Measurements from ENCODE around the gene TIMELESS. TPM values are rescaled to one million over a fixed set of nuclear protein-coding genes. Genes with fewer than 3 reads are reported as not detected.
"Not testable (repeated sequence)": the region's sequence is repeated elsewhere in the genome, so short reads cannot be mapped to it uniquely, and the experiment has no call there.

TIMELESS gene, protein sequence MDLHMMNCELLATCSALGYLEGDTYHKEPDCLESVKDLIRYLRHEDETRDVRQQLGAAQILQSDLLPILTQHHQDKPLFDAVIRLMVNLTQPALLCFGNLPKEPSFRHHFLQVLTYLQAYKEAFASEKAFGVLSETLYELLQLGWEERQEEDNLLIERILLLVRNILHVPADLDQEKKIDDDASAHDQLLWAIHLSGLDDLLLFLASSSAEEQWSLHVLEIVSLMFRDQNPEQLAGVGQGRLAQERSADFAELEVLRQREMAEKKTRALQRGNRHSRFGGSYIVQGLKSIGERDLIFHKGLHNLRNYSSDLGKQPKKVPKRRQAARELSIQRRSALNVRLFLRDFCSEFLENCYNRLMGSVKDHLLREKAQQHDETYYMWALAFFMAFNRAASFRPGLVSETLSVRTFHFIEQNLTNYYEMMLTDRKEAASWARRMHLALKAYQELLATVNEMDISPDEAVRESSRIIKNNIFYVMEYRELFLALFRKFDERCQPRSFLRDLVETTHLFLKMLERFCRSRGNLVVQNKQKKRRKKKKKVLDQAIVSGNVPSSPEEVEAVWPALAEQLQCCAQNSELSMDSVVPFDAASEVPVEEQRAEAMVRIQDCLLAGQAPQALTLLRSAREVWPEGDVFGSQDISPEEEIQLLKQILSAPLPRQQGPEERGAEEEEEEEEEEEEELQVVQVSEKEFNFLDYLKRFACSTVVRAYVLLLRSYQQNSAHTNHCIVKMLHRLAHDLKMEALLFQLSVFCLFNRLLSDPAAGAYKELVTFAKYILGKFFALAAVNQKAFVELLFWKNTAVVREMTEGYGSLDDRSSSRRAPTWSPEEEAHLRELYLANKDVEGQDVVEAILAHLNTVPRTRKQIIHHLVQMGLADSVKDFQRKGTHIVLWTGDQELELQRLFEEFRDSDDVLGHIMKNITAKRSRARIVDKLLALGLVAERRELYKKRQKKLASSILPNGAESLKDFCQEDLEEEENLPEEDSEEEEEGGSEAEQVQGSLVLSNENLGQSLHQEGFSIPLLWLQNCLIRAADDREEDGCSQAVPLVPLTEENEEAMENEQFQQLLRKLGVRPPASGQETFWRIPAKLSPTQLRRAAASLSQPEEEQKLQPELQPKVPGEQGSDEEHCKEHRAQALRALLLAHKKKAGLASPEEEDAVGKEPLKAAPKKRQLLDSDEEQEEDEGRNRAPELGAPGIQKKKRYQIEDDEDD
- 4.5 and 5.5 TPM in 2 replicates for total RNA-seq
- polyA plus RNA-seq (2012), result 7.5 TPM

DNA sequence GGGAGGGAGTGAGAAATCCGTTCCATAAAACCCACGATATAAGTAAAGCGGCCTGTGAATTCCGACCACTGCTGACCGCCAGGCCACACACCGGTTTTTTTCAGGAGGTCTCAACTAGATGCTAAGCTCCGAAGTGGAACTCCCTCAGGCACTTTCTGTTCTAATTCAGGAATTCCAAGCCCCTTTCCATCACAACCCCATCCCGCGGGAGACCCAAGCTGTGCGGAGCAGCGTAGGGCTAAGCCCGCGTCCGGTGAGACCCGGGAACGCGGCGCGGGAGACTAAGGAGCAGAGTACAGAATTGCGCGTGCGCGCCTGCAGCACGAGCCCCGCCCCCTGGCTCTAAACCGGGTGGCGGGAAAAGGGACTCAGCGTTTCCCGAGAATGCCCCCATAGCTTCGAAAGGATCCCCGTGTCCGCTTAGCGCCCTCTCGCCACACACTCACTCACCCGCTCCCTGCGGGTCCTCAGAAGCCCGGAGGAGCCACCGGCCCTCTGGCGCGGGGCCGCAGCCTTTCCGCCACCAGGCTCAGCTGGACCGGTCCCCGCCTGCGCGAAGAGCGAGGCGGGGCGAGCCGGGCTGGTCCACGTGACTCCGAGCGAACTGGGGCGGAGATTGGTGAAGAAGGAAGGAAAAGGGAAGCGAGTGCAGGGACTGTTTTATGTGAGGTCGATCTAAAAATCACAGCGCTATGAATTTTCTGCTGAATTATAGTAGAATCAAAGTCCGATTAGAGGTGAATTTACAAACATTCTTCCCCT, at the start of gene TIMELESS:
Gene TIMELESS, minus strand, starts transcription at position 567 of the 762 bp plus-strand sequence. CDS start 15,256 bp downstream, outside the sequence.
- peak; percentile 91 for DNase-seq (ENCODE audit: low read depth)

DNA sequence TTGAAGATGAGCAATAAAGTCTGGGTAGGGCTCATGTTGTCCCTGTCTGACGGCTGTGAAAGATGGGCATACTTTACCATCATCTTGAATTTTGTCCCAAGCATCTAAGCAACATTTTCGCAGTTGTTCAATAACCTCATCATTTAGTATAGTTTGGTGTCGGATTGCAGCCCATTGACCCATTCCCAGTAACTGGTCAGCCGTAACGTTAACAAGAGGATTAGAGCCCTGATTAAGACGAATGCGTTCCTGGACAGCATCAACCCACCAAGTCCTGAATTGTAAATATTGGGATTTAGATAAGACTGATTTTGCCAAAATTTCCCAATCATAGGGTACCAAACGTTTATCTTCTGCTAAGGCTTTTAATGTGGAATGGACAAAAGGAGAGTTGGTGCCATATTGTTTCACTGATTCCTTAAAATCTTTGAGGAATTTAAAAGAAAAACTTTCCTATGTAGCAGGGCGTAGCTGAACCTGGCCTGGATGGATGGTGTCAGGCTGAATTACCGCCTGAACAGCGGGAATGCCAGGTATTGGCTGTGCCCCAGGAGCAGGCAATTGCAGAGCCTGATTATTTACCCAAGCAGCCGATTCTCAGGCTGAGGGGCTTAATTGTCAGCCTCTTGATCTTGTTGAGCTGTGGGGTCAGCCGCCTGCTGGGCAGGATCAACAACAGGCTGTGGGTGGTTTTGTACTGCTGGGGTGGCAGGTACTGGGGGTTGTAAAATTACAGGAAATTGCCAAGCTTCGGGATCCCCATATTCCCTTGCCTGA, 49.1 kb upstream of the TIMELESS start:
- not testable (repeated sequence) for DNase-seq (ENCODE audit: low read depth)

DNA sequence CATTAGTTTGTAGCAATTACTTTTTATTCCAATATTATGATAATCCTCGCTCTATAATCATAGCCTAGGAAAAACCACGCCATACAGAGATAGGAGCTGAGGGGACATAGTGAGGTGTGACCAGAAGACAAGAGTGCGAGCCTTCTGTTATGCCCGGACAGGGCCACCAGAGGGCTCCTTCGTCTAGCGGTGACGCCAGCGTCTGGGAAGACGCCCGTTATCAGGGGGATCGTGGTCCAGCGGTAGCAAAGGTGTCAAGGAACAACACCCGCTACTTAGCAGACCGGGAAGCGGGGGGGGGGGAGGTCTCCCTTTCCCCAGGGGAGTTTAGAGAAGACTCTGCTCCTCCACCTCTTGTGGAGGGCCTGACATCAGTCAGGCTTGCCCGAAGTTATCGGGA, 47.5 kb upstream of the TIMELESS start:
- DNase-seq (ENCODE audit: low read depth), result peak; percentile 32

DNA sequence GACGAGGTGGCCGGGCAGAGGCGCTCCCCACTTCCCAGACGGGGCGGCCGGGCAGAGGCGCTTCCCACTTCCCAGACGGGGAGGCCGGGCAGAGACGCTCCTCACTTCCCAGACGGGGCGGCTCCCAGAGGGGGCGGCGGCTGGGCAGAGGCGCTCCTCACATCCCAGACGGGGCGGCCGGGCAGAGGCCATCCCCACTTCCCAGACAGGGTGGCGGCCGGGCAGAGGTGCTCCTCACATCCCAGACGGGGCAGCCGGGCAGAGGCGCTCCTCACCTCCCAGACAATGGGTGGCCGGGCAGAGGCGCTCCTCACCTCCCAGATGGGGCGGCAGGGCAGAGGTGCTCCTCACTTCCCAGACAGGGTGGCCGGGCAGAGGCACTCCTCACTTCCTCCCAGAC, 45.3 kb upstream of the TIMELESS start:
- not testable (repeated sequence) for DNase-seq (ENCODE audit: low read depth)

DNA sequence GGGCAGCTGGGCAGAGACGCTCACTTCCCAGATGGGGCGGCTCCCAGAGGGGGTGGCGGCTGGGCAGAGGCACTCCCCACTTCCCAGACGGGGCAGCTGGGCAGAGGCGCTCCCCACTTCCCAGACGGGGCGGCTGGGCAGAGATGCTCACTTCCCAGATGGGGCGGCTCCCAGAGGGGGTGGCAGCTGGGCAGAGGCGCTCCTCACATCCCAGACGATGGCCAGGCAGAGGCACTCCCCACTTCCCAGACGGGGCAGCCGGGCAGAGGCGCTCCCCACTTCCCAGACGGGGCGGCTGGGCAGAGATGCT, 44.8 kb upstream of the TIMELESS start:
- DNase-seq (ENCODE audit: low read depth), result not testable (repeated sequence)

DNA sequence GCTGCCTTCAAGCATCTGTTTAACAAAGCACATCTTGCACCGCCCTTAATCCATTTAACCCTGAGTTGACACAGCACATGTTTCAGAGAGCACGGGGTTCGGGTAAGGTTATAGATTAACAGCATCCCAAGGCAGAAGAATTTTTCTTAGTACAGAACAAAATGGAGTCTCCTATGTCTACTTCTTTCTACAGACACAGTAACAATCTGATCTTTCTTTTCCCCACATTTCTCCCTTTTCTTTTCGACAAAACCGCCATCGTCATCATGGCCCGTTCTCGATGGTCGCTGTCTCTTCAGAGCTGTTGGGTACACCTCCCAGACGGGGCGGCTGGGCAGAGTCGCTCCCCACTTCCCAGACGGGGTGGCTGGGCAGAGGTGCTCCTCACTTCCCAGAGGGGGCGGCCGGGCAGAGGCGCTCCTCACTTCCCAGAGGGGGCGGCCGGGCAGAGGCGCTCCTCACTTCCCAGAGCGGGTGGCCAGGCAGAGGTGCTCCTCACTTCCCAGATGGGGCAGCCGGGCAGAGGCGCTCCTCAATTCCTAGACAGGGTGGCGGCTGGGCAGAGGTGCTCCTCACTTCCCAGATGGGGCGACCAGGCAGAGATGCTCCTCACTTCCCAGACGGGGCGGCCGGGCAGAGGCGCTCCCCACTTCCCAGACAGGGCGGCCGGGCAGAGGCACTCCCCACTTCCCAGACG, 44.3 kb upstream of the TIMELESS start:
- DNase-seq (ENCODE audit: low read depth), result not testable (repeated sequence)

DNA sequence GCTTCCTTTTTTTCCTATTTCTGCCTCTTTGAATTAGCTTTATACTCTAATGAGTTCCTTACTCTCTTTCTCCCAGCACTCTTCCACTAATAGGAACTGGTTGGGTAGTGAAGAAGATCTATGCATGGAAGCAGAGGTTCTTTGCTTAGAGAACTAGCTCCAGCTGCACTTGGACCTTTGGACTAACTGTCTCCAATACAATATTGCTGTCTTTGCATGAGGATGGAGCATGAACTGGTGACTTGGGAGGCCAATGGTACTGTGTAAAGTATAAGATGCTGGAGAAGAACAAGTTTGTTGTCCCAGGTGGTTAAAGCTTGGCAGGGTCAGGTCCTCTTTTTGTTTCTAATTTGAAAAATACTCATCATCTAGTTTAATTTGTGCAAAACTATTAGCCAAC, 41.1 kb upstream of the TIMELESS start:
- DNase-seq (ENCODE audit: low read depth), result no peak

DNA sequence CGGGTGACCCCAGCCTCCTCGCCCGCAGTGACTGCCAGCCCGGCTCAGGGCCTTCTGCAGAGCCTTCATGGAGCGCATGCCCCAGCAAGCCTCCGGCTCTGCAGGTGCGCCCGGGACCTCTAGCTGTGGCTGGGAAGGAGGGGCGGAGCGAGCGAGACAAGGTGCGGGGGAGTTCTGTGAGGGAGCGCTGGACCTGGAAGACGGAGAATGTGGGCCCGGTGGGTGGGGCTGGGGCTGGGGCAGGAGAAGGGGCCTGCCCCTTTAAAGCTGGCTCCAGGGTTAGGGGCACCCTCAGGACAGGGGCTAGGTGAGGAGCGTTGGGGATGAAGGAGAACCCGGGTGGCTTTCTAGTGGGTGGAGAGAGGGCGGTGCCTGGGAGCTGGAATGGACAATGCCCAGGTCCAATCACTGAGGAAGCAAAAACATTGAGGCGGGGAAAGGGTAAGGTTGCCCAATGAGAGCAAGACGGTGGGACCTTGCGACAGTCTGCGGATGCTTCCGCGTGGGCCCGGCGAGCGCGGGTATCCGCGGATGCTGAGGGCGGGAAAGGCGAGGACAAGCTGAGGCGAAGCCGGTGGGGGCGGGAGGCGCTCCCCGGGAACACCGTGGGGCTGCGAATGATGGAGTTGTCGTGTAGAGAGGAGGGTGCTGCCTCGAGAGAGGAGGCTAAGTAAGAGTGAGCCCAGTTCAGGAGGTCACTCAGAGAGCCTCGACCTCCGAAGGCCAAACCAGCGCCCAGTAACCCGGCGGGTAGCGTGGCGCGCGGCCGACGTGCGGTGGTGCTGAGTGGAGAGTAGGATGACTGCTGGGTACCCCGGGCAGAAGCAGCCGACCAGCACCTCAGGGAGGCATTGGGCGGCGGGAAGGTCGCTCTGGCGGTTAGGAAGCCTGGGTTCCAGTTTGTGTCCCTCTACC, 39.1 kb upstream of the TIMELESS start, which contains the start of gene GLS2:
Gene GLS2, minus strand, starts transcription at position 121 of the 915 bp plus-strand sequence. Its CDS starts 43 bp downstream, at position 78.
- peak; percentile 61 for DNase-seq (ENCODE audit: low read depth)

DNA sequence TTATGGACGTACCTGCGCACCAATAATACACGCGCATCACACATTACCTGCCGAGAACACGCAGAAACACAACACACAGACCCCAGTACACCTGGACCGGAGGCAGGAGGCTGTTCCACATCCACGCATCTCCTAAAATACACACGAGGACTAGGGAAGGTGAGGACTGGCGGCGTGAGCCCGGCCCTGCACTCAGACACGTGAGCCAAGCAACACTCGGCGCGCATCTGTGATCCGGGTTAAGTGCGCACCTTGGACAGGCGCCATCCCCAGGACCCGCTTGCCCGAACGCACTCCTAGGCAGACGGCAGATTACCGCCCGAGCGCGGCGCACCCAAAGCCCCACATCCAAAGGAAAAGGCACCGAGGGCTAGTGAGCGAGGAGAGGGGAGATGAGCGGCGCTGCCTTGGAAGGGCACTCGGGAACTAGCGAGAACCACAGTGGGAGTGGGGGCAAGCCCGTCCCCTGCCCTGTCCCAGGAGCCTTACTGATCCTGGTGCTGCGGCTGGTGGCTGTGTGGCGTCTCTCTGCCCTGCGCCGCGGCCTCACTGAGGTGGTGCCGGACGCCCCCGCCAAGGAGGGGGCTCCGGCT, 38.3 kb upstream of the TIMELESS start:
- peak; percentile 3 for DNase-seq (ENCODE audit: low read depth)

DNA sequence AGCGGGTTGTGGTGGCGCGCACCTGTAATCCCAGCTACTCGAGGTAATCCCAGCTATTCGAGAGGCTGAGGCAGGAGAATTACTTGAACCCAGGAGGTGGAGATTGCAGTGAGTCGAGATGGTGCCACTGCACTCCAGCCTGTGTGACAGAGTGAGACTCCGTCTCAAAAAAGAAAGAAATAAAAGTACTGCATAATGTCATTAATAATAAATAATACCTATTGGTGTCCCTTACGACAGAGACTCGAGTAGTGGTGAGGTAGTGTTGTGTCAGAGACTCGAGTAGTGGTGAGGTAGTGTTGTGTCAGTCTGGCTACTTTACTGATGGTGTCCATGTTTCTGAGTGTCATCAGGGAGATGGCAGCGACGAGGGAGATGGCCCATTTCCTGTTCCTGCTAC, 37.5 kb upstream of the TIMELESS start:
- DNase-seq (ENCODE audit: low read depth), result no peak

DNA sequence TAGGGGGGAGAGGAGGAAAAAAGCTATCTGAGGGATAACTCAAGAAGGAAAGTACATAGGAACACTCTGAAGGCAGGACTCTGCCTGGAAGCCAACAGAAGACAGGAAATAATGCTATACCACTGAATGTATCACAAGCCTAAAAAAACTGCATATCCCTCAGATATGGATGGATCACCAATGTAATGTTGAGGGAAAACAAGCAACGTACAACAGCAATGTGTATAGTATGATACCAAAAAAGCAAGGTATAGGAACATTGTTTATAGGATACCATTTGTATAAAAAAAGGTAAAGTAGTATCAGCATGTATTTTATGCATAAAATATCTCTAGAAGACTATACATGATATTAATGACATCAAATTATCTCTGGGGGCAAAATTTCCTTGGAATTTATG, 35.3 kb upstream of the TIMELESS start:
- DNase-seq (ENCODE audit: low read depth), result no peak

DNA sequence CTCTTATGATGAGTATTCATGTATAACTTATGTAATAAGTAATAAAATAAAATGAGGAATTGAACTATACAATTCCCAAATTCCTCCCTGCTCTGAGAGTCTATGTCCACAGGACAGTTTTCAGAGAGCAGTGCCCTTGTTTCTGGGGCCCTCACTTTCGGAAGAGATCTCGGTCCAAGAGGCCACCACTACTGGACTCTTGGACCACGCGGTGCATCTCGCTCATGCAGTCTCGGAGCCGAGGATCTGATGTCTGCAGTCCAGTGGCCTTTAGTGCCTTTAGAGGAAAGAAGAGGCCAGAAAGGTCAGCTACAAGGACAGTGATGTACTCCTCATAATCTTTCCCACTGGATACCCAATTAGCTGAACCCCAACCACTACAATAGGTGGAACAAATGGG, 30.4 kb upstream of the TIMELESS start:
- no peak for DNase-seq (ENCODE audit: low read depth)

DNA sequence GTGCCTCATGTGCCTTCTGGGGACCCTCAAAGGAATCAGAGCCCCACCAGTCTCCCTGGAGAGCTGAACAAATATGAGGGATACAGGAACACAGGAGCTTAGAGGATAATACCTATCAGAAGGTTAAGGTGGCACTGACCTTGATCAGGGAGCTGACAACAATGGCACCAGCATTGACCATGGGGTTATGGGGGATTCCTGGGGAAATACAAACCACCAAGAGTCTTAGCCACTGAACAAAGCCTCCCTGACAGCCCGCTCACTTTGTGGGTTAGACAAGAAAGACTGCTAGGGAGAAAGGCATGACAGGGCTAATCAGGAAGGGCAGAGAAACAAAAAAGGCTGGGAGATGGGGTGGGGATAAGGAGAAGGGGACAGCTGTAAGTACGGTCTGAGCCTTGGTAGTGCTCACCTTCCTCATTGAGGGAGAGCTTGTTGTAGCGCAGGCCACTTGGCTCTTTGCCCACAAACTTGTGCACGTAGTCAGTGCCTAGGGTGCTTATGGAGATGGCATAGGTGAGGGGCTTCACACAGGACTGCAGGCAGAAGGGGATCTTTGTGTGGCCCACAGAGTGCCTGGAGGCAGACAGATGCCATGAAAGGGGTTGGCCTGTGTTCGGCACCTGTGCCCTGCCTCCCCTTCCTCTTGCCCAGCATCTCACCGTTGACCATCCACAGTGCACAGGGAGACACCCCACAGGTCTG, 28.4 kb upstream of the TIMELESS start:
- no peak for DNase-seq (ENCODE audit: low read depth)

DNA sequence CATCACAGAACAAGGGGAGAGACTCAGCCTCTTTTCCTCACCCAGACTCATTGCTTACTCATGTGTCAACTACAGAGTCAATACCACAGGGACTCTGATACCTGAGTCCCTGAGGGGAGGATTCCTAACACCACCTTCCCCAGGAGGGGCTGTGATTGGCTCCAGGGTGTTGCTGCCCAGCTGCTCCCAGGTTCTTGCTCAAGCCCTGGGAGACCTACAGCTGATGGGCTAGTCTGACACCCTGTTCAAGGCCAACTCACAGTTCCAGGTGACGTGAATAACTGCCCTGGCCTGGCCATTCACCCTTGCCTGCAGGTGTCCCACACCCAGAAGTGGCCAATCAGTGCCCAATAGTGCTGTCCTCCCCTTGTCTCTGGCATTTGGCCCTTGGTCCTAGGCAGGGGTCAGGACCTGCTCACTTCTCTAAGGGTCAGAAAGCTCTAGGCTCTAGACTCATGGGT, 27.8 kb upstream of the TIMELESS start:
- DNase-seq (ENCODE audit: low read depth), result no peak

DNA sequence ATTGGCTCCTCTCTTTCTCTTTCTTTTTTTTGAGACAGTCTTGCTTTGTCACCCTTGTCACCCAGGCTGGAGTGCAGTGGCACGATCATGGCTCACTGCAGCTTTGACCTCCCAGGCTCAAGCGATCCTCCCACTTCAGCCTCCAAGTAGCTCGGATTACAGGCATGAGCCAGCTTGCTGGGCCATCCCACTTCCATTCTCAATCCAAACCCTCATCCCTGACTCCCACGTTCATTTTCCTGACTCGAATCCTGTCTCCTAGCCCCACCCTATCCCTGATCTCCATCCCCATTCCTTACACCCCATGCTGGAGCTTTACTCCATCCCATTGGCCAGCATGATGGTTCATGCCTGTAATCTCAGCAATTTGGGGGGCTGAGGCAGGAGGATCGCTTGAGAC, 26.9 kb upstream of the TIMELESS start:
- no peak for DNase-seq (ENCODE audit: low read depth)

DNA sequence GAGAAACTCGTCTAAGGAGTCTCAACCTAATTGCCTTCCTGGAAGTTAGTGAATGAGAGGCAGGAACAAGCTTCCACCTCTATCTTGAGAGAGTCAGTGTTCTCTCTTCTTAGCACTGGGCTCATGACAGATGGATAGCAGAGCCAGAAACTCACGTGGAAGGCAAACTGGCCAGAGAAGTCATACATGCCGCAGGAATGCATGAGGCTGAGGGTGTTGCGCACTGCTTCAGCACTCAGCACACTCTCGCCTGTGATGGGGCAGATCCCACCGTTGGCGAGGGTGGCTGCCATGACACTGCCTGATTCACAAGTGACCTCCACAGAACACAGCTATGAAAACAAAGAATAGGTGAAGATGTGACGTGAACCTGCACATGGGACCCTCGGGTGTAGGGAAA, 25.2 kb upstream of the TIMELESS start:
- no peak for DNase-seq (ENCODE audit: low read depth)

Data from myocyte (in vitro differentiated cells).